Prostate gland (tissue), 2 donors: ENCODE data around the gene FBXL13. TPM values are rescaled to one million over a fixed set of nuclear protein-coding genes. Genes with fewer than 3 reads are reported as not detected.

Experiments
- DNase-seq: peaks from one replicate; pipeline ENCODE4 v3.0.0-alpha.2; 2019; ENCODE audit warnings: low spot score
- H3K27ac ChIP-seq, 2 donors: fragments of 200-600 bp; sonication (generic); 2 replicates each; pipeline ENCODE4 v1.5.1; 2017 to 2019
- H3K27me3 ChIP-seq: fragments of 200-600 bp; sonication (generic); replicated peaks from 2 replicates; pipeline ENCODE4 v1.5.1; 2019; ENCODE audit not compliant: insufficient read depth
- H3K36me3 ChIP-seq, 2 donors: fragments of 200-600 bp; sonication (generic); 1 replicate in 1 of 2; 2 replicates in 1 of 2; pipeline versions ENCODE4 v1.5.1 to v1.8.1; 2017 to 2019
- H3K4me1 ChIP-seq: fragments of 200-600 bp; sonication (generic); replicated peaks from 2 replicates; pipeline ENCODE4 v1.5.1; 2019
- H3K4me3 ChIP-seq, 2 donors: fragments of 200-600 bp; sonication (generic); 2 replicates each; pipeline ENCODE4 v1.5.1; 2017 to 2019
- H3K9me3 ChIP-seq: fragments of 200-600 bp; sonication (generic); 2 replicates; pipeline ENCODE4 v1.5.1; 2017
- CTCF ChIP-seq, 4 experiments: fragments of 200-600 bp in 2 of 4; fragments of 450-650 bp in 2 of 4; sonication (generic) in 2 of 4; IDR thresholded peaks; 1 replicate in 3 of 4; 2 replicates in 1 of 4; pipeline ENCODE4 v1.5.1; 2016 to 2019; ENCODE audit warnings: antibody characterized with exemption in 4 of 4, mild to moderate bottlenecking in 2 of 4, moderate library complexity in 2 of 4
- POLR2A ChIP-seq: fragments of 450-650 bp; IDR thresholded peaks from one replicate; pipeline ENCODE4 v1.6.1; 2016; ENCODE audit warnings: antibody characterized with exemption, mild to moderate bottlenecking
- POLR2AphosphoS5 ChIP-seq: sonication (generic); formaldehyde crosslinking; IDR thresholded peaks from one replicate; pipeline ENCODE4 v1.6.1; 2017; ENCODE audit warnings: antibody characterized with exemption
- WGBS: methylation state at CpG from one replicate; pipeline ENCODE4 v1.1.5; 2018; 5-methylcytosine and 5-hydroxymethylcytosine counted together
- intact Hi-C: fragments of 100-400 bp; cut with DNase I; formaldehyde crosslinking; loops from one replicate; pipeline ENCODE4 v1.14.2; 2022
- total RNA-seq, 2 donors: library from RNA; depleted of rRNA; stranded (reverse); fragments of >200 nt; gene quantifications; one replicate each; pipeline ENCODE4 v1.1.0, GENCODE V29; 2016

Gene FBXL13
- total RNA-seq, 2 donors from 2014 or later: 2.6 to 5.4 TPM

GRCh38 chr7:102875700-102876295 is 198.8 kb downstream of the FBXL13 start:
- no peaks in the 10 kb centered on the region for H3K4me1 ChIP-seq
- intact Hi-C loops: no loop called here
- H3K36me3 ChIP-seq: no peaks in the 10 kb centered on the region
- TF ChIP-seq POLR2AphosphoS5: no peak
- TF ChIP-seq POLR2A: no peak
- no peak for TF ChIP-seq CTCF (IDR thresholded peaks at IDR 0.05)
- H3K9me3 ChIP-seq: no peaks in the 10 kb centered on the region
- H3K4me3 ChIP-seq: no peak overlapping the region
- no peak overlapping the region for H3K27ac ChIP-seq
- DNase-seq: no peak
- WGBS: 89% methylated on average over 3 of the region's 3 CpGs
- H3K27me3 ChIP-seq: no peaks in the 10 kb centered on the region

GRCh38 chr7:102874966-102875365 is 199.6 kb downstream of the FBXL13 start:
- Histone ChIP-seq H3K4me1 (no peaks in the 10 kb centered on the region), H3K9me3 (no peaks in the 10 kb centered on the region), H3K27ac (no peak overlapping the region), H3K27me3 (no peaks in the 10 kb centered on the region), H3K36me3 (no peaks in the 10 kb centered on the region), H3K4me3 (no peak overlapping the region)
- TF ChIP-seq CTCF (IDR thresholded peaks at IDR 0.05) (no peak), POLR2A (no peak), POLR2AphosphoS5 (no peak)
- no peak for DNase-seq
- intact Hi-C loops: no loop called here
- WGBS: 90% methylated on average over 1 of the region's 1 CpG

GRCh38 chr7:102874166-102874829 is 200.3 kb downstream of the FBXL13 start:
- intact Hi-C loops: no loop called here
- H3K4me3 ChIP-seq: no peak overlapping the region
- no peaks in the 10 kb centered on the region for H3K9me3 ChIP-seq
- no peaks in the 10 kb centered on the region for H3K36me3 ChIP-seq
- no peaks in the 10 kb centered on the region for H3K27me3 ChIP-seq
- no peak overlapping the region for H3K27ac ChIP-seq
- WGBS: 91% methylated on average over 5 of the region's 5 CpGs
- DNase-seq: no peak
- TF ChIP-seq POLR2AphosphoS5 (no peak), CTCF (IDR thresholded peaks at IDR 0.05) (no peak), POLR2A (no peak)
- H3K4me1 ChIP-seq: no peaks in the 10 kb centered on the region

GRCh38 chr7:102873470-102874165 is 201.0 kb downstream of the FBXL13 start:
- H3K4me3 ChIP-seq: no peak overlapping the region
- H3K36me3 ChIP-seq: no peaks in the 10 kb centered on the region
- no peaks in the 10 kb centered on the region for H3K27me3 ChIP-seq
- H3K9me3 ChIP-seq: no peaks in the 10 kb centered on the region
- TF ChIP-seq POLR2A (no peak), CTCF (IDR thresholded peaks at IDR 0.05) (no peak), POLR2AphosphoS5 (no peak)
- no peak for DNase-seq
- 93% methylated on average over 4 of the region's 4 CpGs for WGBS
- intact Hi-C loops: no loop called here
- no peak overlapping the region for H3K27ac ChIP-seq
- no peaks in the 10 kb centered on the region for H3K4me1 ChIP-seq
